Smooth muscle cell (in vitro differentiated cells): ENCODE data around the gene KCNQ5. TPM values are rescaled to one million over a fixed set of nuclear protein-coding genes. Genes with fewer than 3 reads are reported as not detected.

Experiments
- DNase-seq: peaks from one replicate; lab custom pipeline; 2025; ENCODE audit not compliant: unreplicated experiment; lab: John Stamatoyannopoulos, UW
- H2AFZ ChIP-seq: fragments of 200-600 bp; sonication (generic); 2 replicates; pipeline ENCODE4 v1.6.0; 2016; ENCODE audit warnings: antibody characterized with exemption, low read depth, mild to moderate bottlenecking
- H3F3A ChIP-seq: fragments of 200-600 bp; sonication (generic); 2 replicates; pipeline ENCODE4 v1.6.0; 2017; ENCODE audit warnings: antibody characterized with exemption, low read depth
- H3K27ac ChIP-seq: fragments of 200-600 bp; sonication (generic); 2 replicates; pipeline ENCODE4 v1.5.1; 2016; ENCODE audit warnings: low read depth, mild to moderate bottlenecking
- H3K27me3 ChIP-seq: fragments of 200-600 bp; sonication (generic); 2 replicates; pipeline ENCODE4 v1.6.1; 2016; ENCODE audit warnings: low read depth, mild to moderate bottlenecking
- H3K36me3 ChIP-seq: fragments of 200-600 bp; sonication (generic); 2 replicates; pipeline ENCODE4 v1.5.1; 2016; ENCODE audit warnings: low read depth
- H3K4me1 ChIP-seq: fragments of 200-600 bp; sonication (generic); 2 replicates; pipeline ENCODE4 v1.5.1; 2016; ENCODE audit warnings: low read depth
- H3K4me2 ChIP-seq: fragments of 200-600 bp; sonication (generic); 2 replicates; pipeline ENCODE4 v1.6.0; 2016; ENCODE audit warnings: mild to moderate bottlenecking
- H3K4me3 ChIP-seq: fragments of 200-600 bp; sonication (generic); 2 replicates; pipeline ENCODE4 v1.5.1; 2016; ENCODE audit warnings: mild to moderate bottlenecking
- H3K79me2 ChIP-seq: fragments of 200-600 bp; sonication (generic); 2 replicates; pipeline ENCODE4 v1.6.0; 2016; ENCODE audit warnings: low read depth, mild to moderate bottlenecking
- H3K9ac ChIP-seq: fragments of 200-600 bp; sonication (generic); 2 replicates; pipeline ENCODE4 v1.6.0; 2016; ENCODE audit warnings: low read depth
- H3K9me3 ChIP-seq: fragments of 200-600 bp; sonication (generic); replicated peaks from 2 replicates; pipeline ENCODE4 v1.5.1; 2016; ENCODE audit warnings: low read depth
- H4K20me1 ChIP-seq: fragments of 200-600 bp; sonication (generic); 2 replicates; pipeline ENCODE4 v1.6.0; 2016; ENCODE audit warnings: low read depth
- WGBS: methylation state at CpG from one replicate; pipeline ENCODE4 v1.1.7; 2016; ENCODE audit warnings: low lambda C conversion rate; 5-methylcytosine and 5-hydroxymethylcytosine counted together
- polyA plus RNA-seq: library from polyadenylated mRNA; unstranded; fragments of >200 nt; fragmentation: Nextera tagmentation; extraction: Ambion mirVana; gene quantifications from 2 replicates; pipeline ENCODE4 v1.2.1, GENCODE V29; 2016
- total RNA-seq: library from RNA; depleted of rRNA; stranded (reverse); fragments of >200 nt; gene quantifications from 2 replicates; pipeline ENCODE4 v1.2.3, GENCODE V29; 2014
- TF ChIP-seq, protein P1 (sequence below): fragments of 200-600 bp; sonication (generic); IDR thresholded peaks from 2 replicates; pipeline ENCODE4 v1.5.1; 2017; ENCODE audit warnings: borderline replicate concordance, mild to moderate bottlenecking, antibody characterized with exemption; ENCODE audit not compliant: insufficient read depth, poor library complexity, severe bottlenecking

Gene KCNQ5
- total and polyA plus RNA-seq, 2 experiments from 2014 or later = 1.2 to 2.0 TPM

DNA sequence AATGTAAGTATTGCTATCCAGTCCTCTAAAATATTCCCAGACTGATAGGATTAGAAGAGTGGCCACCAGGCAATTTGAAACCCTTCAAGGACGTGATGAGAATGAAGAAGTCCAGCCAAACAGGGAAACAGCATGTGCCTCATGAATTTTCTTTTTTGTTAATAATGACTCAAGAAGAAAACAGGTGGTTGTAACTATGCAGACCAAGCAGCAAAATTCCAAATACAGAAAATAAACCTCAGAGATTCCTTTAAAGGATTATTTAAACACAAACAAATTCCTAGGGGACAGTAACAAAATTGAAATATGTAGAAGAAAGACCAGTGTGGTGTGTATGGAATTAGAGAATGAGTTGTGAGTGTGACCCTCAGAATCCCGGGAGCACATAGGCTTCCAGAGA lies 239.2 kb downstream of the KCNQ5 start:
- no peak for DNase-seq
- no peaks in the 10 kb centered on the region for H3K9me3 ChIP-seq
- no peak overlapping the region for H3K4me3 ChIP-seq
- H3F3A ChIP-seq = peaks cover 11% of the 10 kb centered on the region
- H2AFZ ChIP-seq = no peak overlapping the region
- peak overlapping the region; percentile 44 for H3K4me2 ChIP-seq
- no peaks in the 10 kb centered on the region for H3K36me3 ChIP-seq
- H3K4me1 ChIP-seq = peaks cover 8% of the 10 kb centered on the region
- no peaks in the 10 kb centered on the region for H4K20me1 ChIP-seq
- H3K27ac ChIP-seq = peak overlapping the region; percentile 70
- WGBS = 58% methylated on average over 2 of the region's 2 CpGs
- no peaks in the 10 kb centered on the region for H3K27me3 ChIP-seq
- no peaks in the 10 kb centered on the region for H3K79me2 ChIP-seq
- H3K9ac ChIP-seq = no peak overlapping the region
- TF ChIP-seq, protein P1, sequence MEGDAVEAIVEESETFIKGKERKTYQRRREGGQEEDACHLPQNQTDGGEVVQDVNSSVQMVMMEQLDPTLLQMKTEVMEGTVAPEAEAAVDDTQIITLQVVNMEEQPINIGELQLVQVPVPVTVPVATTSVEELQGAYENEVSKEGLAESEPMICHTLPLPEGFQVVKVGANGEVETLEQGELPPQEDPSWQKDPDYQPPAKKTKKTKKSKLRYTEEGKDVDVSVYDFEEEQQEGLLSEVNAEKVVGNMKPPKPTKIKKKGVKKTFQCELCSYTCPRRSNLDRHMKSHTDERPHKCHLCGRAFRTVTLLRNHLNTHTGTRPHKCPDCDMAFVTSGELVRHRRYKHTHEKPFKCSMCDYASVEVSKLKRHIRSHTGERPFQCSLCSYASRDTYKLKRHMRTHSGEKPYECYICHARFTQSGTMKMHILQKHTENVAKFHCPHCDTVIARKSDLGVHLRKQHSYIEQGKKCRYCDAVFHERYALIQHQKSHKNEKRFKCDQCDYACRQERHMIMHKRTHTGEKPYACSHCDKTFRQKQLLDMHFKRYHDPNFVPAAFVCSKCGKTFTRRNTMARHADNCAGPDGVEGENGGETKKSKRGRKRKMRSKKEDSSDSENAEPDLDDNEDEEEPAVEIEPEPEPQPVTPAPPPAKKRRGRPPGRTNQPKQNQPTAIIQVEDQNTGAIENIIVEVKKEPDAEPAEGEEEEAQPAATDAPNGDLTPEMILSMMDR = no peak

GRCh38 chr6:72861935-72862432 lies 240.1 kb downstream of the KCNQ5 start:
- Histone ChIP-seq H3K79me2 (no peaks in the 10 kb centered on the region), H3K4me2 (peak overlapping the region; percentile 64), H2AFZ (peak overlapping the region; percentile 28), H3K9ac (no peak overlapping the region), H3K4me3 (no peak overlapping the region), H3K4me1 (peaks cover 8% of the 10 kb centered on the region), H3K36me3 (no peaks in the 10 kb centered on the region), H3F3A (peaks cover 11% of the 10 kb centered on the region), H4K20me1 (no peaks in the 10 kb centered on the region), H3K9me3 (no peaks in the 10 kb centered on the region), H3K27me3 (no peaks in the 10 kb centered on the region), H3K27ac (peak overlapping the region; percentile 70)
- DNase-seq = no peak
- TF ChIP-seq, protein P1 = no peak
- 9% methylated on average over 2 of the region's 2 CpGs for WGBS

DNA sequence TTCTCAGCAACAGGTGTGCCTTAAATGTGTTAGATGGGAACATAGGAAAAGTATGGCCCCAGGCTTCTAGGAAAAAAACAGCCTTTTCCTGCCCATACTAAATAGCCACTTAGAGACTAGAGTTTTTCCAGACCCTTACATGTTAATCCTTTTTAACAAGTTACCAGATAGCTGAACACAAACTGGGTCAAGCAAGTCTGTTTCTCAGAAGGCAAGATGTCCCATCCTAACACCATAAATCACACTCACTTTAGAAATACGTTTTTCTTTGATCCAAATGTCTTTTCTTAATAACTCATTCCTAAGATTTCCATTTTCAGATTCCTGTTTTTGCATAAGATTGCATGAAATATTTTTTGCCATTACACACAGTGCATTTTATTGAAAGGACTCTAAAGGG lies 241.3 kb downstream of the KCNQ5 start:
- Histone ChIP-seq H3K4me3 (no peak overlapping the region), H3K4me2 (peak overlapping the region; percentile 64), H4K20me1 (no peaks in the 10 kb centered on the region), H3K9ac (no peak overlapping the region), H3K4me1 (peaks cover 8% of the 10 kb centered on the region), H3F3A (peaks cover 11% of the 10 kb centered on the region), H3K79me2 (no peaks in the 10 kb centered on the region), H3K9me3 (no peaks in the 10 kb centered on the region), H2AFZ (no peak overlapping the region), H3K27ac (no peak overlapping the region), H3K27me3 (no peaks in the 10 kb centered on the region), H3K36me3 (no peaks in the 10 kb centered on the region)
- 4% methylated on average over 1 of the region's 1 CpG for WGBS
- TF ChIP-seq, protein P1 = no peak
- no peak for DNase-seq

DNA sequence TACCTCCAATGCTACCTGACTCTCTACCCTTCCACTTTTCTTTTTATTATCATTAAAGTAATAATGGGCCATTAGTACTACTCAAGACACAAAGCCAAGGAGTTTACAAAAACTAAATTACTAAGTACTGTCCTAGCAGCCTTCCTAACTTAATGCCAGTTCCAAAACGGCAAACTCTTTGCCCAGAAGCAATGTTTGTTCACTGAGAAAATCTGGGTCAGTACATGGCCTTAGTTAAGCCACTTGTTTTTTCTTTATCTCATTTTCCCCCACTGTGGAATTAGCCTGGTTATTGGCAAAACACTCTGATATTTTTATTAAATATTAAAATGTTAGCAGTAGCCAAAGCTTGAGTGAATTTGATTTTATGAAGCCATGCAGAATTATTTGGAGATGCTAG lies 242.4 kb downstream of the KCNQ5 start:
- Histone ChIP-seq H3K27ac (no peak overlapping the region), H3K4me2 (peak overlapping the region; percentile 11), H3K9me3 (no peaks in the 10 kb centered on the region), H3K27me3 (no peaks in the 10 kb centered on the region), H4K20me1 (no peaks in the 10 kb centered on the region), H3K36me3 (no peaks in the 10 kb centered on the region), H3K9ac (no peak overlapping the region), H2AFZ (no peak overlapping the region), H3K79me2 (no peaks in the 10 kb centered on the region), H3K4me1 (peaks cover 8% of the 10 kb centered on the region), H3F3A (peaks cover 11% of the 10 kb centered on the region), H3K4me3 (no peak overlapping the region)
- no peak for DNase-seq
- WGBS = 17% methylated on average over 1 of the region's 1 CpG
- TF ChIP-seq, protein P1 = no peak
